ENCODE data around the gene FOXD4L3.
"Not testable (repeated sequence)": the region's sequence is repeated elsewhere in the genome, so short reads cannot be mapped to it uniquely, and the experiment has no call there.

- not testable (repeated sequence) for TF ChIP-seq CTCF (IDR thresholded peaks at IDR 0.05); MXD4 (CRISPR knock-in tag; IDR thresholded peaks at IDR 0.05; ENCODE audit: borderline replicate concordance); IRF2 (CRISPR knock-in tag; IDR thresholded peaks at IDR 0.05; ENCODE audit: borderline replicate concordance, low read depth); USF1 (CRISPR knock-in tag; IDR thresholded peaks at IDR 0.05); CREB1 (CRISPR knock-in tag; IDR thresholded peaks at IDR 0.05); ZNF121 (CRISPR knock-in tag; IDR thresholded peaks at IDR 0.05)
- TF ChIP-seq, protein P1, sequence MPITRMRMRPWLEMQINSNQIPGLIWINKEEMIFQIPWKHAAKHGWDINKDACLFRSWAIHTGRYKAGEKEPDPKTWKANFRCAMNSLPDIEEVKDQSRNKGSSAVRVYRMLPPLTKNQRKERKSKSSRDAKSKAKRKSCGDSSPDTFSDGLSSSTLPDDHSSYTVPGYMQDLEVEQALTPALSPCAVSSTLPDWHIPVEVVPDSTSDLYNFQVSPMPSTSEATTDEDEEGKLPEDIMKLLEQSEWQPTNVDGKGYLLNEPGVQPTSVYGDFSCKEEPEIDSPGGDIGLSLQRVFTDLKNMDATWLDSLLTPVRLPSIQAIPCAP (CRISPR knock-in tag; IDR thresholded peaks at IDR 0.05) = not testable (repeated sequence)
- TF ChIP-seq, protein P2, sequence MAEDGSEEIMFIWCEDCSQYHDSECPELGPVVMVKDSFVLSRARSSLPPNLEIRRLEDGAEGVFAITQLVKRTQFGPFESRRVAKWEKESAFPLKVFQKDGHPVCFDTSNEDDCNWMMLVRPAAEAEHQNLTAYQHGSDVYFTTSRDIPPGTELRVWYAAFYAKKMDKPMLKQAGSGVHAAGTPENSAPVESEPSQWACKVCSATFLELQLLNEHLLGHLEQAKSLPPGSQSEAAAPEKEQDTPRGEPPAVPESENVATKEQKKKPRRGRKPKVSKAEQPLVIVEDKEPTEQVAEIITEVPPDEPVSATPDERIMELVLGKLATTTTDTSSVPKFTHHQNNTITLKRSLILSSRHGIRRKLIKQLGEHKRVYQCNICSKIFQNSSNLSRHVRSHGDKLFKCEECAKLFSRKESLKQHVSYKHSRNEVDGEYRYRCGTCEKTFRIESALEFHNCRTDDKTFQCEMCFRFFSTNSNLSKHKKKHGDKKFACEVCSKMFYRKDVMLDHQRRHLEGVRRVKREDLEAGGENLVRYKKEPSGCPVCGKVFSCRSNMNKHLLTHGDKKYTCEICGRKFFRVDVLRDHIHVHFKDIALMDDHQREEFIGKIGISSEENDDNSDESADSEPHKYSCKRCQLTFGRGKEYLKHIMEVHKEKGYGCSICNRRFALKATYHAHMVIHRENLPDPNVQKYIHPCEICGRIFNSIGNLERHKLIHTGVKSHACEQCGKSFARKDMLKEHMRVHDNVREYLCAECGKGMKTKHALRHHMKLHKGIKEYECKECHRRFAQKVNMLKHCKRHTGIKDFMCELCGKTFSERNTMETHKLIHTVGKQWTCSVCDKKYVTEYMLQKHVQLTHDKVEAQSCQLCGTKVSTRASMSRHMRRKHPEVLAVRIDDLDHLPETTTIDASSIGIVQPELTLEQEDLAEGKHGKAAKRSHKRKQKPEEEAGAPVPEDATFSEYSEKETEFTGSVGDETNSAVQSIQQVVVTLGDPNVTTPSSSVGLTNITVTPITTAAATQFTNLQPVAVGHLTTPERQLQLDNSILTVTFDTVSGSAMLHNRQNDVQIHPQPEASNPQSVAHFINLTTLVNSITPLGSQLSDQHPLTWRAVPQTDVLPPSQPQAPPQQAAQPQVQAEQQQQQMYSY (CRISPR knock-in tag; IDR thresholded peaks at IDR 0.05) = not testable (repeated sequence)
These were observed 39.8 kb downstream of the FOXD4L3 start for GRCh38 chr9:68342265-68343025.
